ENCODE measurements around the gene SATB1.

GRCh38 chr3:18370672-18371071 lies 54.5 kb downstream of the SATB1 start:
- TF ChIP-seq, protein P1, sequence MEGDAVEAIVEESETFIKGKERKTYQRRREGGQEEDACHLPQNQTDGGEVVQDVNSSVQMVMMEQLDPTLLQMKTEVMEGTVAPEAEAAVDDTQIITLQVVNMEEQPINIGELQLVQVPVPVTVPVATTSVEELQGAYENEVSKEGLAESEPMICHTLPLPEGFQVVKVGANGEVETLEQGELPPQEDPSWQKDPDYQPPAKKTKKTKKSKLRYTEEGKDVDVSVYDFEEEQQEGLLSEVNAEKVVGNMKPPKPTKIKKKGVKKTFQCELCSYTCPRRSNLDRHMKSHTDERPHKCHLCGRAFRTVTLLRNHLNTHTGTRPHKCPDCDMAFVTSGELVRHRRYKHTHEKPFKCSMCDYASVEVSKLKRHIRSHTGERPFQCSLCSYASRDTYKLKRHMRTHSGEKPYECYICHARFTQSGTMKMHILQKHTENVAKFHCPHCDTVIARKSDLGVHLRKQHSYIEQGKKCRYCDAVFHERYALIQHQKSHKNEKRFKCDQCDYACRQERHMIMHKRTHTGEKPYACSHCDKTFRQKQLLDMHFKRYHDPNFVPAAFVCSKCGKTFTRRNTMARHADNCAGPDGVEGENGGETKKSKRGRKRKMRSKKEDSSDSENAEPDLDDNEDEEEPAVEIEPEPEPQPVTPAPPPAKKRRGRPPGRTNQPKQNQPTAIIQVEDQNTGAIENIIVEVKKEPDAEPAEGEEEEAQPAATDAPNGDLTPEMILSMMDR (IDR thresholded peaks at IDR 0.05; ENCODE audit: insufficient read depth, low read length): no peak
- TF ChIP-seq POLR2AphosphoS5 (IDR thresholded peaks at IDR 0.05; ENCODE audit: low read depth): no peak

All from HL-60 (cell line).